HCT116 (cell line): ENCODE data around the gene PCDHA11. TPM values are rescaled to one million over a fixed set of nuclear protein-coding genes. Genes with fewer than 3 reads are reported as not detected.

Source experiments
- ATAC-seq: fragments of 200-7000 bp; cut with Tn5 transposase; 2 replicates; pipeline ENCODE4 v1.9.1; 2020; ENCODE audit warnings: mild to moderate bottlenecking, moderate library complexity
- BruUV-seq: library from RNA; stranded (reverse); fragments of 400-500 nt; replicated peaks from 2 replicates; lab custom pipeline; 2021; lab: Mats Ljungman, UMichigan
- CTCF ChIA-PET: fragments of 300-600 bp; sonication (Branson Sonifier 250); formaldehyde crosslinking; loops from one replicate; lab custom pipeline; 2021; ENCODE audit warnings: antibody characterized with exemption; lab: Charles Lee
- POLR2A ChIA-PET: fragments of 300-600, 350-600 bp; sonication (Branson Sonifier 250); formaldehyde crosslinking; loops from one replicate; lab custom pipeline; 2021; ENCODE audit warnings: antibody characterized with exemption; lab: Charles Lee
- RAD21 ChIA-PET, 2 experiments: fragments of 300-600 bp; sonication (Branson Sonifier 250); formaldehyde crosslinking; loops; one replicate each; lab custom pipeline; 2023; ENCODE audit warnings: low total read pairs in 2 of 2; ENCODE audit not compliant: uncharacterized antibody in 2 of 2, unreplicated experiment in 2 of 2, low non-redundant PET in 1 of 2; lab: Charles Lee
- DNase-seq: peaks from one replicate; pipeline ENCODE4 v3.0.0-alpha.2; 2010; ENCODE audit warnings: low read depth, low spot score
- H2AFZ ChIP-seq: fragments of 200-600 bp; shearing (Covaris generic), sonication (generic); 2 replicates; pipeline ENCODE4 v1.6.1; 2017; ENCODE audit warnings: low read depth, mixed run types, mixed read lengths, antibody characterized with exemption, low read length; ENCODE audit not compliant: poor library complexity, severe bottlenecking
- H3K27ac ChIP-seq: 2 replicates; pipeline ENCODE4 v1.5.1; 2012; ENCODE audit warnings: low read depth, low read length
- H3K27me3 ChIP-seq: fragments of 200-600 bp; sonication (generic); 2 replicates; pipeline ENCODE4 v1.6.1; 2016; ENCODE audit warnings: mixed run types, low read length, mixed read lengths; ENCODE audit not compliant: insufficient read depth
- H3K36me3 ChIP-seq, 2 experiments: fragments of 200-500 bp in 1 of 2; fragments of 200-600 bp in 1 of 2; sonication (Bioruptor generic) in 1 of 2; sonication (generic) in 1 of 2; 2 replicates each; pipeline versions ENCODE4 v1.5.1 to v1.6.1; 2014 to 2016; ENCODE audit warnings: low read length in 2 of 2, inconsistent platforms in 1 of 2, mixed read lengths in 1 of 2, mixed run types in 1 of 2; ENCODE audit not compliant: insufficient read depth in 2 of 2, control insufficient read depth in 1 of 2
- H3K4me1 ChIP-seq, 2 experiments: fragments of 200-600 bp in 1 of 2; sonication (generic) in 1 of 2; 2 replicates each; pipeline versions ENCODE4 v1.5.1 to v1.6.1; 2012 to 2017; ENCODE audit warnings: low read length in 2 of 2, inconsistent platforms in 1 of 2, mild to moderate bottlenecking in 1 of 2, mixed read lengths in 1 of 2, mixed run types in 1 of 2, moderate library complexity in 1 of 2; ENCODE audit not compliant: insufficient read depth in 2 of 2, control insufficient read depth in 1 of 2
- H3K4me2 ChIP-seq: fragments of 200-600 bp; sonication (generic); 2 replicates; pipeline ENCODE4 v1.6.1; 2017; ENCODE audit warnings: mixed run types, low read length, mixed read lengths
- H3K4me3 ChIP-seq, 2 experiments: fragments of 200-600 bp in 1 of 2; sonication (generic) in 1 of 2; replicated peaks in 1 of 2; 2 replicates each; pipeline ENCODE4 v1.5.1; 2011 to 2016; ENCODE audit warnings: low read length in 2 of 2, control low read depth in 1 of 2, low read depth in 1 of 2, mild to moderate bottlenecking in 1 of 2, mixed read lengths in 1 of 2, mixed run types in 1 of 2
- H3K79me2 ChIP-seq: fragments of 200-600 bp; sonication (generic); 2 replicates; pipeline ENCODE4 v1.6.1; 2017; ENCODE audit warnings: mild to moderate bottlenecking, mixed run types, low read length, moderate library complexity, mixed read lengths; ENCODE audit not compliant: insufficient read depth
- H3K9ac ChIP-seq: fragments of 200-600 bp; sonication (generic); 2 replicates; pipeline ENCODE4 v1.6.1; 2016; ENCODE audit warnings: low read length, mixed read lengths
- H3K9me2 ChIP-seq: fragments of 200-600 bp; sonication (generic), shearing (Covaris generic); 2 replicates; pipeline ENCODE4 v1.6.1; 2017; ENCODE audit warnings: mixed run types, mild to moderate bottlenecking, moderate library complexity; ENCODE audit not compliant: insufficient read depth
- H3K9me3 ChIP-seq, 2 experiments: fragments of 200-500 bp in 1 of 2; fragments of 200-600 bp in 1 of 2; sonication (Bioruptor generic) in 1 of 2; sonication (generic) in 1 of 2; 2 replicates each; pipeline ENCODE4 v1.6.1; 2014 to 2017; ENCODE audit warnings: low read length in 2 of 2, mixed read lengths in 2 of 2, inconsistent platforms in 1 of 2, low read depth in 1 of 2, mild to moderate bottlenecking in 1 of 2, mixed run types in 1 of 2, moderate library complexity in 1 of 2; ENCODE audit not compliant: control insufficient read depth in 1 of 2, insufficient read depth in 1 of 2
- H4K20me1 ChIP-seq: fragments of 200-600 bp; sonication (generic), shearing (Covaris generic); 2 replicates; pipeline ENCODE4 v1.6.1; 2017; ENCODE audit warnings: mixed run types, mild to moderate bottlenecking, moderate library complexity; ENCODE audit not compliant: insufficient read depth
- CEBPB ChIP-seq: IDR thresholded peaks from 2 replicates; pipeline ENCODE4 v1.6.1; 2012; ENCODE audit warnings: low read depth
- JUND ChIP-seq: IDR thresholded peaks from 2 replicates; pipeline ENCODE4 v1.6.1; 2012
- intact Hi-C: fragments of 100-400 bp; cut with micrococcal nuclease; formaldehyde crosslinking; loops from 2 replicates; pipeline ENCODE4 v1.10.0; 2022
- total RNA-seq: library from RNA; stranded (reverse); gene quantifications from one replicate; pipeline ENCODE4 v1.2.1, GENCODE V29; 2021; ENCODE audit not compliant: unreplicated experiment
- TF ChIP-seq, protein P1 (sequence below): IDR thresholded peaks from 2 replicates; pipeline ENCODE4 v1.6.1; 2012; ENCODE audit warnings: low read depth
- TF ChIP-seq, protein P2 (sequence below): IDR thresholded peaks from 2 replicates; pipeline ENCODE4 v1.6.1; 2011; ENCODE audit warnings: mild to moderate bottlenecking, low read length, moderate library complexity; ENCODE audit not compliant: insufficient replicate concordance; ENCODE audit errors: extremely low read depth

The PCDHA11 gene
- total RNA-seq, 1 experiment from 2014 or later, result 0.27 TPM

GRCh38 chr5:140870221-140871201, 1.8 kb downstream of the PCDHA11 start:
- Histone ChIP-seq H3K9me3 (no peaks in the 10 kb centered on the region), H3K36me3 (no peaks in the 10 kb centered on the region), H3K9me2 (no peaks in the 10 kb centered on the region), H3K79me2 (no peaks in the 10 kb centered on the region), H2AFZ (no peak overlapping the region), H4K20me1 (no peaks in the 10 kb centered on the region), H3K9ac (no peak overlapping the region), H3K27ac (no peak overlapping the region), H3K4me2 (no peak overlapping the region), H3K27me3 (no peaks in the 10 kb centered on the region), H3K4me3 (no peak overlapping the region), H3K4me1 (no peaks in the 10 kb centered on the region)
- no TSS peak for BruUV-seq
- CTCF ChIA-PET, result interaction anchor here (3.0 kb wide), 1 partner anchor 170 kb away, joined by 21 read pairs; no protein-coding TSS in a partner anchor
- TF ChIP-seq, protein P1, sequence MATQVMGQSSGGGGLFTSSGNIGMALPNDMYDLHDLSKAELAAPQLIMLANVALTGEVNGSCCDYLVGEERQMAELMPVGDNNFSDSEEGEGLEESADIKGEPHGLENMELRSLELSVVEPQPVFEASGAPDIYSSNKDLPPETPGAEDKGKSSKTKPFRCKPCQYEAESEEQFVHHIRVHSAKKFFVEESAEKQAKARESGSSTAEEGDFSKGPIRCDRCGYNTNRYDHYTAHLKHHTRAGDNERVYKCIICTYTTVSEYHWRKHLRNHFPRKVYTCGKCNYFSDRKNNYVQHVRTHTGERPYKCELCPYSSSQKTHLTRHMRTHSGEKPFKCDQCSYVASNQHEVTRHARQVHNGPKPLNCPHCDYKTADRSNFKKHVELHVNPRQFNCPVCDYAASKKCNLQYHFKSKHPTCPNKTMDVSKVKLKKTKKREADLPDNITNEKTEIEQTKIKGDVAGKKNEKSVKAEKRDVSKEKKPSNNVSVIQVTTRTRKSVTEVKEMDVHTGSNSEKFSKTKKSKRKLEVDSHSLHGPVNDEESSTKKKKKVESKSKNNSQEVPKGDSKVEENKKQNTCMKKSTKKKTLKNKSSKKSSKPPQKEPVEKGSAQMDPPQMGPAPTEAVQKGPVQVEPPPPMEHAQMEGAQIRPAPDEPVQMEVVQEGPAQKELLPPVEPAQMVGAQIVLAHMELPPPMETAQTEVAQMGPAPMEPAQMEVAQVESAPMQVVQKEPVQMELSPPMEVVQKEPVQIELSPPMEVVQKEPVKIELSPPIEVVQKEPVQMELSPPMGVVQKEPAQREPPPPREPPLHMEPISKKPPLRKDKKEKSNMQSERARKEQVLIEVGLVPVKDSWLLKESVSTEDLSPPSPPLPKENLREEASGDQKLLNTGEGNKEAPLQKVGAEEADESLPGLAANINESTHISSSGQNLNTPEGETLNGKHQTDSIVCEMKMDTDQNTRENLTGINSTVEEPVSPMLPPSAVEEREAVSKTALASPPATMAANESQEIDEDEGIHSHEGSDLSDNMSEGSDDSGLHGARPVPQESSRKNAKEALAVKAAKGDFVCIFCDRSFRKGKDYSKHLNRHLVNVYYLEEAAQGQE, result peak; percentile 22
- no peak for TF ChIP-seq JUND
- TF ChIP-seq CEBPB, result no peak
- TF ChIP-seq, protein P2, sequence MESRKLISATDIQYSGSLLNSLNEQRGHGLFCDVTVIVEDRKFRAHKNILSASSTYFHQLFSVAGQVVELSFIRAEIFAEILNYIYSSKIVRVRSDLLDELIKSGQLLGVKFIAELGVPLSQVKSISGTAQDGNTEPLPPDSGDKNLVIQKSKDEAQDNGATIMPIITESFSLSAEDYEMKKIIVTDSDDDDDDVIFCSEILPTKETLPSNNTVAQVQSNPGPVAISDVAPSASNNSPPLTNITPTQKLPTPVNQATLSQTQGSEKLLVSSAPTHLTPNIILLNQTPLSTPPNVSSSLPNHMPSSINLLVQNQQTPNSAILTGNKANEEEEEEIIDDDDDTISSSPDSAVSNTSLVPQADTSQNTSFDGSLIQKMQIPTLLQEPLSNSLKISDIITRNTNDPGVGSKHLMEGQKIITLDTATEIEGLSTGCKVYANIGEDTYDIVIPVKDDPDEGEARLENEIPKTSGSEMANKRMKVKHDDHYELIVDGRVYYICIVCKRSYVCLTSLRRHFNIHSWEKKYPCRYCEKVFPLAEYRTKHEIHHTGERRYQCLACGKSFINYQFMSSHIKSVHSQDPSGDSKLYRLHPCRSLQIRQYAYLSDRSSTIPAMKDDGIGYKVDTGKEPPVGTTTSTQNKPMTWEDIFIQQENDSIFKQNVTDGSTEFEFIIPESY, result no peak
- intact Hi-C loops, result no loop called here
- no peak for DNase-seq
- ATAC-seq, result no peak
- POLR2A ChIA-PET, result interaction anchor here (1.2 kb wide), 1 partner anchor 170 kb away, joined by 4 read pairs; no protein-coding TSS in a partner anchor
- RAD21 ChIA-PET, result no interaction called here
